Measurements from ENCODE around the gene PDE12. TPM values are rescaled to one million over a fixed set of nuclear protein-coding genes. Genes with fewer than 3 reads are reported as not detected.

PDE12 gene
- total RNA-seq, 1 experiment from 2014 or later: 25.3 TPM

GRCh38 chr3:57594144-57594543 is 38.1 kb downstream of the PDE12 start:
- ChIA-PET CTCF (no interaction called here), POLR2A (ENCODE audit: unreplicated experiment) (interaction anchor here (0.5 to 0.6 kb wide), 2 partner anchors 13 to 364 kb away, joined by 4 read pairs; no protein-coding TSS in a partner anchor)
- Histone ChIP-seq H3K9me2 (replicated peaks; ENCODE audit: low read length) (no peaks in the 10 kb centered on the region), H3K27ac (ENCODE audit: low read length) (no peak overlapping the region), H4K20me1 (ENCODE audit: low read length) (peaks cover 62% of the 10 kb centered on the region), H3K4me3 (ENCODE audit: low read length) (peak overlapping the region; percentile 99), H3K4me1 (ENCODE audit: insufficient read depth, low read length) (peaks cover 28% of the 10 kb centered on the region), H3K27me3 (ENCODE audit: low read length) (no peaks in the 10 kb centered on the region), H3F3A (ENCODE audit: low read length, unreplicated experiment) (no peaks in the 10 kb centered on the region), H3K36me3 (ENCODE audit: low read depth, low read length) (peaks cover 5% of the 10 kb centered on the region; the same call in 1 of the 2 replicates), H3K4me2 (ENCODE audit: low read length) (peak overlapping the region; percentile 88), H3K9me3 (ENCODE audit: low read length) (no peaks in the 10 kb centered on the region), H3K79me2 (ENCODE audit: low read length) (peaks cover 91% of the 10 kb centered on the region), H2AFZ (ENCODE audit: low read length) (no peak overlapping the region), H3K9ac (ENCODE audit: low read length) (no peak overlapping the region; the same call in 1 of the 2 replicates)
- BruUV-seq (replicated peaks): no TSS peak
- DNase-seq (no peak), ATAC-seq (no peak)
- intact Hi-C loops (cut with micrococcal nuclease): loop anchor here (10.0 kb wide), 1 partner anchor 419 kb away; no protein-coding TSS in a partner anchor
- TF ChIP-seq EZH2phosphoT487 (IDR thresholded peaks at IDR 0.05; ENCODE audit: borderline replicate concordance, low read length) (no peak), EZH2 (IDR thresholded peaks at IDR 0.05; ENCODE audit: low read length, unreplicated experiment) (no peak)
- TF ChIP-seq, protein P1, sequence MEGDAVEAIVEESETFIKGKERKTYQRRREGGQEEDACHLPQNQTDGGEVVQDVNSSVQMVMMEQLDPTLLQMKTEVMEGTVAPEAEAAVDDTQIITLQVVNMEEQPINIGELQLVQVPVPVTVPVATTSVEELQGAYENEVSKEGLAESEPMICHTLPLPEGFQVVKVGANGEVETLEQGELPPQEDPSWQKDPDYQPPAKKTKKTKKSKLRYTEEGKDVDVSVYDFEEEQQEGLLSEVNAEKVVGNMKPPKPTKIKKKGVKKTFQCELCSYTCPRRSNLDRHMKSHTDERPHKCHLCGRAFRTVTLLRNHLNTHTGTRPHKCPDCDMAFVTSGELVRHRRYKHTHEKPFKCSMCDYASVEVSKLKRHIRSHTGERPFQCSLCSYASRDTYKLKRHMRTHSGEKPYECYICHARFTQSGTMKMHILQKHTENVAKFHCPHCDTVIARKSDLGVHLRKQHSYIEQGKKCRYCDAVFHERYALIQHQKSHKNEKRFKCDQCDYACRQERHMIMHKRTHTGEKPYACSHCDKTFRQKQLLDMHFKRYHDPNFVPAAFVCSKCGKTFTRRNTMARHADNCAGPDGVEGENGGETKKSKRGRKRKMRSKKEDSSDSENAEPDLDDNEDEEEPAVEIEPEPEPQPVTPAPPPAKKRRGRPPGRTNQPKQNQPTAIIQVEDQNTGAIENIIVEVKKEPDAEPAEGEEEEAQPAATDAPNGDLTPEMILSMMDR (conservative IDR thresholded peaks at IDR 0.05; ENCODE audit: low read depth, low read length): no peak

DNA sequence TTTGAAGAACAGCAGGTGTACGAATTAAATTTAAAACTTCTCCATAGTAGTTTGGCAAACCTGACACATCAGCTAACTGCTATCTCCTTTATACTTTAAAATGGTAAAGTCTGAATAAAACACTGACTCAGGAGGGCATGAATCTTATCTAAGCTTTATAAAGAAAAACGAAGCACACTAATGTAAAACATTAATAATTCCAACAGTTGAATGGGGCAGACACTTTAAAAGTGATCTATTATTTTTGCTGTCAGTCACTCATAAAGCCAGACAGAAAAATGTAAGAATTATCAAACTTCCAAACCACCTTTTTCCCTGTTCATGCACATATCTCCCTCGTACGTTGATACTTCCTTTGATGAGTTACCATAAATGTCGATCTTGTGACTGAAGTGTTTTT is 38.5 kb downstream of the PDE12 start:
- POLR2A ChIA-PET (ENCODE audit: unreplicated experiment): interaction anchor here (0.5 kb wide), 1 partner anchor 13 kb away, joined by 4 read pairs; no protein-coding TSS in a partner anchor
- TF ChIP-seq, protein P1 (conservative IDR thresholded peaks at IDR 0.05; ENCODE audit: low read depth, low read length): no peak
- TF ChIP-seq EZH2 (IDR thresholded peaks at IDR 0.05; ENCODE audit: low read length, unreplicated experiment) (no peak), EZH2phosphoT487 (IDR thresholded peaks at IDR 0.05; ENCODE audit: borderline replicate concordance, low read length) (no peak)

More for the DNA sequence above, 38.5 kb downstream of the PDE12 start:
- peak overlapping the region; percentile 99 for H3K4me3 ChIP-seq (ENCODE audit: low read length)
- CTCF ChIA-PET: no interaction called here
- H3K9me2 ChIP-seq (replicated peaks; ENCODE audit: low read length): no peaks in the 10 kb centered on the region
- intact Hi-C loops (cut with micrococcal nuclease): loop anchor here (10.0 kb wide), 1 partner anchor 420 kb away; no protein-coding TSS in a partner anchor
- H3K27me3 ChIP-seq (ENCODE audit: low read length): no peaks in the 10 kb centered on the region
- H3K9me3 ChIP-seq (ENCODE audit: low read length): no peaks in the 10 kb centered on the region
- peak overlapping the region; percentile 88 for H3K4me2 ChIP-seq (ENCODE audit: low read length)
- H3K36me3 ChIP-seq (ENCODE audit: low read depth, low read length): peaks cover 5% of the 10 kb centered on the region; the same call in 1 of the 2 replicates
- H3F3A ChIP-seq (ENCODE audit: low read length, unreplicated experiment): no peaks in the 10 kb centered on the region
- H3K27ac ChIP-seq (ENCODE audit: low read length): no peak overlapping the region
- no TSS peak for BruUV-seq (replicated peaks)
- peaks cover 87% of the 10 kb centered on the region for H3K79me2 ChIP-seq (ENCODE audit: low read length)
- DNase-seq: no peak
- H2AFZ ChIP-seq (ENCODE audit: low read length): no peak overlapping the region
- peaks cover 28% of the 10 kb centered on the region for H3K4me1 ChIP-seq (ENCODE audit: insufficient read depth, low read length)
- ATAC-seq: no peak
- H4K20me1 ChIP-seq (ENCODE audit: low read length): peaks cover 62% of the 10 kb centered on the region
- peak overlapping the region; percentile 98; the same call in 1 of the 2 replicates for H3K9ac ChIP-seq (ENCODE audit: low read length)

Measured in PC-3 (cell line).